HS-5 (cell line): ENCODE measurements around the gene TMOD2.
"Not testable (repeated sequence)": the region's sequence is repeated elsewhere in the genome, so short reads cannot be mapped to it uniquely, and the experiment has no call there.

Experiments
- DNase-seq: peaks from one replicate; pipeline ENCODE4 v3.0.0-alpha.2; 2012; ENCODE audit warnings: low read depth

Gene TMOD2

DNA sequence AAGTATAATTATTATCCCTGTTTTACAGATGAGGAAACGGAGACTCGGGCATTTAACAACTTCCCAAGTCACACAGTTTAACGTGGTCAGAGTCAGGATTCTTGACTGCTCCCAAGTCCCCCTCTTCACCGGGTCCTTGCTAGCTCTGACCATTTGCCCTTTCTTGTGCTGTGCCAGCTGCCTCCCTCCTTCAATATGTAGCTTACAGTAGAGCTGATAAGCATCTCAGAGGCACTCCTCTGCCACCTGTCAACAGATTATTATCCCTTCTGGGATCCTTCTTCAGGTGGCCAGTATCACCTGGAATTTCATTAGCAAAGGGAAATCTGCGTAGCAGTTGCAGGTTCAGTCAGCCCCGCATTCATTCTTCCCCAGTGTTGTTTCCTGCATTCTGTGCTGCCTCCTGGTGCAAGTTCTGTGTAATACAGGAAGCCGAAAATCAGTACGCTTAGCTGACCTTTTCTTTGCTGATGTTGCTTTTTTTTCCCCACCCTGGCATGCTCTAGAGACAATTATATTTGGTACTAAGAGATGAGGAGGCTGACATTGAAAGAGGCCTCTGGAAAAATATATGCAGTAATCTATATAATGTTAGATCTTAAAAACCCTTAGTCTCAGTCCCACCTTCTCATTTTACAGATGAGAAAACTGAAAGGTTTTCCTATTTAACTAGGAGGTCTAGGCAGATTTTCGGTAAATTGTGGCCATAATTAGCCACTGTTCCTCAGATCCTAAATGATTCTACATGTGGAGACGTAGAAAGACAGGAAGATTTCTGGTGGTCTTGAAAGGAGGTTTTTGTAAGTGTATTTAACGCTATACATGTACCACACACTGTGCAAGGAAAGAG lies 24.8 kb downstream of the TMOD2 start:
- no peak for DNase-seq

DNA sequence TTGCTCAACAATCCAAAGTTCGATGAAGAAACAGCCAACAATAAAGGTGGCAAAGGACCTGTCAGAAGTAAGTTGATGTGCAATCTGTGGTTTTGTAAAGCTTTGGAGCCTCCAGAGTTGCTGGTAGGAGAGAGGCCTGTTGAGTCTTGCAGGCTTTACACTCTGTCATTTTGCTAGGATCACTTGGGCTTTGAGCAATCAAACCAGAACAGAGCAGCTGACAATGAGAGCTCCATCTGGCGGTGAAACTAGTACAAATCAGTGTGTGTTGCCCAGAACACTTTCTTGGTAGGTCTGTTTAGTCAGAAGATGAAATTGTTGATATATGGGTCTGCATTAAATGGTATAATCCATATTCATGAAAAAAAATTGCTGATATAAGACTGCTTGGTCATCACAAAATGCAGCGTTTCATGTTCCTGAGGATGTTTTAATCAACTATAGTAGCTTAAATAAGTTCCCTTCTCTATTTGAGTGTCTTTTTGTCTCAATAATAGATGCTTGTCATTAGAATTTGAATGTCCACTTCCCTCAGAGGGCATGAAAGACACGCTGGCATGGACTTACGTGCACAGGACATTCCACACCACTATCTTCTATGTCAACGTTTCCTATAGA lies 25.7 kb downstream of the TMOD2 start:
- peak; percentile 55 for DNase-seq

DNA sequence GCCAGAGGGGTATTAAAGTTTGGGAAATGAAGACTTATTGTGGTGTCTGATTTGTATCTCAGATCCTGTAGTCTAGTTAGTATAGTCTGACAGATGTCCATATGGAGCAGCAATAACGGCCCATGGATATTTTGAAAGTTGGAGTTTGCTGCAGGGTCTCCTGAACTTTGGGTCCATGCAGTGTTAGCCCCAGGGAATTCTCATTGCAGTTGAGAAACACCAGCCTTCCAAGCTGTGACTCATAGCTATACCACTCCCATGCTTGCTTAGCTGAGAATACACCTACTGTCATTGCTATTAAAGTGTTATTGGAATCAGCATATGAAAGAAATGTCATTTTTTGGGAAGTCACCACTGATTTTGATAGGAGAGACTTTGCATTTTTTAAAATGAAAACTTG lies 29.2 kb downstream of the TMOD2 start:
- DNase-seq, result no peak

DNA sequence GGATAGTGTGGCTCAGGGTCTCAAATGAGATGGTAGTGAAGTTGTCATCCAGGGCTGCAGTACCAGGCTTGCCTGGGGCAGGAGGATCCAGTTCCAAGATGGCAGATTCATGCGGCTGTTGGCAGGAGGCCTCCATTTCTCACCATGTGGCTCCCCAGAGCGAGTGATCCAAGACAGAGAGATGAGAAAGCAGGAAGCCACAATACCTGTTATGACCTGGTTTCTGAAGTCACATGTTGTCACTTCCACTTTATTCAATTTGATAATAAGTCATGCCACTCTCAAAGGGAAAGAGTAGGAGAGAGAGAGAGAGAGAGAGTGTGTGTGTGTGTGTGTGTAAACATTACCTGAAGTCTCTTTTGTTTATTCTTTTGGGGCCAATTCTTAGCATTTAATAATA lies 30.1 kb downstream of the TMOD2 start:
- no peak for DNase-seq

DNA sequence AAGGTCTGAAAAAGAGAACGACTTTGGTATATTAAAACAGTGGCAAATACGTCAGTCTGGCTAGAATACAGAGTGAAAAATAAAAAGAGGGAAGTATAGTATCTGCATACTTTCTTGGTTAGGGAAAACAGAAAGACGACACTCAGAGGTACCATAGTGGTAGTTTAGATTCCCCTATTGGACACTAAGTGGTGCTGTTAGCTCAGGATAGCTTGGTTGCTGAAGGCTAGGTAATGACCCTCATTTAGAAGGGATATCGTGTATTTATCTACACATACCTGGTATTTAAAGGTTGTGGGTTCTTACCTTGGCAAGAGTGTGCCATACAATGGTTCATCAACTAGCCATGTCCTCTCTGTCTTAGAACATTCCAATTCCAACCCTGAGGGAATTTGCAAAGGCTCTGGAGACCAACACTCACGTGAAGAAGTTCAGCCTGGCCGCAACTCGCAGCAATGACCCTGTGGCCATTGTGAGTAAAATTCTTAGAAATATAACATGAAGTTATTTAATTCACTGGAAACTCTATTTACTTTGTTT lies 31.0 kb downstream of the TMOD2 start:
- no peak for DNase-seq

DNA sequence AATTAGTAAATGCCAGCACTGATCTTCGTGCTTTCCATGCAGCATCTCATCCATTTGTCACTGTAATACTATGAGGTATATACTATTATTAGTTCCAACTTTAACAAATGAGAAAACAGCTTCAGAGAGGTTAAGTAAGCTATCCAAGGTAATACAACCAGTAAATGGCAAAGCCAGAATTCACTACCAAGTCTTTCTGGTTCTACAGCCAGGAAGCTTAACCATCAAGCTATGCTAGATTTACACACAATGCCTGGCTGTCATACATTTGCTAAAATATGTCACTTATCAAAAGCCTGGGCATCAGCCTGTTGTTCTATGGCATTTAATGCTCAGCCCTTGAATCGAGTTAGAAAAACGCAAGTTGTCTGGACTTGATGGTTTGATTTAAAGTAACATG lies 32.6 kb downstream of the TMOD2 start:
- no peak for DNase-seq

DNA sequence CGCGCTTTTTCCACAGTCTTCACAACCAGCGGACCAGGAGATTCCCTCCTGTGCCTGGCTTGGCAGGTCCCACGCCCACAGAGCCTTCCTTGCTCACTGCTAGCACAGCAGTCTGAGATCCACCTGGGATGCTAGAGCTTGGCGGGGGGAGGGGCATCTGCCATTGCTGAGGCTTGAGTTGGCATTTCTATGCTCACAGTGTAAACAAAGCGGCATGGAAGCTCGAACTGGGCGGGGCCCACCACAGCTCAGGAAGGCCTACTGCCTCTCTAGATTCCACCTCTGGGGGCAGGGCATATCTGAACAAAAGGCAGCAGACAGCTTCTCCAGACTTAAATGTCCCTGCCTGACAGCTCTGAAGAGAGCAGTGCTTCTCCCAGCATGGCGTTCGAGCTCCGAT lies 35.7 kb downstream of the TMOD2 start:
- not testable (repeated sequence) for DNase-seq

DNA sequence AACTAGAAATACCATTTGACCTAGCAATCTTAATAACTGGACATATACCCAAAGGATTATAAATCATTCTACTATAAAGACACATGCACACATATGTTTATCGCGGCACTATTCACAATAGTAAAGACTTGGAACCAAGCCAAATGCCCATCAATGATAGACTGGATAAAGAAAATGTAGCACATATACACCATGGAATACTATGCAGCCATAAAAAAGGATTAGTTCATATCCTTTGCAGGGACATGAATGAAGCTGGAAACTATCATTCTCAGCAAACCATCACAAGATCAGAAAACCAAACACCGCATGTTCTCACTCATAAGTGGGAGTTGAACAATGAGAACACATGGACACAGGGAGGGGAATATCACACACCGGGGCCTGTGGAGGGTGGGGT lies 41.1 kb downstream of the TMOD2 start:
- not testable (repeated sequence) for DNase-seq

DNA sequence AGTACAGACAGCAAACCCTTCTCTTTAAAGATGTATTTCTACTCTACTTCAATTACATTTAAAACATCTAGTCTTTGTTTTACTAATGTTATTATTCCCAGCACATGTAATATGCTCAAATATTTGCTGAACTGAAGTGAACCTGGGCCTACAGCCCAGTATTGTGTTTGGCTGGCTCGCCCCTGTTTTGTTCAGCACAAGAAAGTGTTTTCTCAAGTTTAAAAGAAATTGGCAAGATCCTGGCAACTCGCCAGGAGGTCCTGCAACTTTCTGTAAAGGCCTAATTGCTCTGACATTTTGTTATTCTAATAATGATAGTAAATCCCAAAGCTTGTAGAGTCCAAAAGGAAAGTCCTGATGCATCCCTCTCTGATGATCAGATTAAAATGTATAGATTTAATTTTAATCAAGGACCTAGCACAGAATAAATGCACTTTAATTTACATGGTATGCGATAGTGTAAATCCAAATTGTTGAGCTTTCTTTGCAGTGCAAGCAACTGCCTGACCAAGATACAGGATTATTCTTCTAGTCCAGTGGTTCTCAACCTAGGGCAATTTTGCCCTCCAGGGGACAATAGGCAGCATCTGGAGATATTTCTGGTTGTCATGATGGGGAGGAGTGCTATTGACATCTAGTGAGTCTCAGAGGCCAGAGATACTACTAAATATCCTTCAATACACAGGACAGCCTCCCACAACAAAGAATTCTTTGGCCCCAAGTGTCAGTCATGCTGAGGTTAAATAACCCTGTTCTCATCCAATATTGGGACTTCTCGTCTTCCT lies 42.3 kb downstream of the TMOD2 start:
- no peak for DNase-seq

DNA sequence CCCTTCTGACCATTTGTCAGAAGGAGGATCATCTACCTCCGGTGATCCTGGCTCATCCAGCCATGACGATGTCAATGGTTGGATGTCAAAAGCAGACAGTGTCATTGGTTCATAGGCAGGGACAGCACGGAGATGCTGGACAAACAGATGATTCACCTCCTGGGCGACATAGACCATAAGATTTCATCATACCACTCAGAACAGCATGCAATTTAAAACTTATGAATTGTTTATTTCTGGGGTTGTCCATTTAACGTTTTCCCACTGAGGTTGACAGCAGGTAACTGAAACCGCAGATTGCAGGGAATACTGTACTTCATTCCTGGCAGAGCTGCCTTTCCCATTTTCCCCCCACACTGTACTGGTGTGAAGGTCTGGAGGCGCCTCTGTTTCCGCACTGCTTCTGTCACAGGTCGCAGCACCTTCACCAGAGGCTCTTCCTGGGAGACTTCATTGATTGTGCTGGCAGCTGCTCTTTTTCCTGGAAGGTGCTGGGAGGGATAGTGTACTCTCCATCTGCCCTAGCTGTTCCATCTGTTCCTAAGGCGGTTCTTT lies 45.5 kb downstream of the TMOD2 start:
- DNase-seq, result no peak

DNA sequence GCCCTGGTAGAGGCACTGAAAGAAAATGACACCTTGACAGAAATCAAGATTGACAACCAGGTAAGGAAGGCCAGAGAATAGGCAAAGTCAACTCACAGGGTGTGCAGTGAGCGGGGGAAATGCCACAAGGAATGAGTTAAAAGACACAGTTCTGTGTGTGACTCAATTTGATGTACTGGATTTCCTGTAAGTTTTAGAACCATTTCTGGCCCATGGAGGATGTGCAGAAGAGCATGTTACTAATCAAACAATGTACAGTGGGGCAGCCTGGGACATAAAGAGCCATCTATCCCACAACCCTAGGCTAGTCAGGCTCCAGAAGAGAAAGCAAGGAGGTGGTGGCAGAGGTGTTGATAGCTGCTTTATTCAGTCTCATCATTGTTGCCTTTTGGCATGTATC lies 46.9 kb downstream of the TMOD2 start:
- no peak for DNase-seq

DNA sequence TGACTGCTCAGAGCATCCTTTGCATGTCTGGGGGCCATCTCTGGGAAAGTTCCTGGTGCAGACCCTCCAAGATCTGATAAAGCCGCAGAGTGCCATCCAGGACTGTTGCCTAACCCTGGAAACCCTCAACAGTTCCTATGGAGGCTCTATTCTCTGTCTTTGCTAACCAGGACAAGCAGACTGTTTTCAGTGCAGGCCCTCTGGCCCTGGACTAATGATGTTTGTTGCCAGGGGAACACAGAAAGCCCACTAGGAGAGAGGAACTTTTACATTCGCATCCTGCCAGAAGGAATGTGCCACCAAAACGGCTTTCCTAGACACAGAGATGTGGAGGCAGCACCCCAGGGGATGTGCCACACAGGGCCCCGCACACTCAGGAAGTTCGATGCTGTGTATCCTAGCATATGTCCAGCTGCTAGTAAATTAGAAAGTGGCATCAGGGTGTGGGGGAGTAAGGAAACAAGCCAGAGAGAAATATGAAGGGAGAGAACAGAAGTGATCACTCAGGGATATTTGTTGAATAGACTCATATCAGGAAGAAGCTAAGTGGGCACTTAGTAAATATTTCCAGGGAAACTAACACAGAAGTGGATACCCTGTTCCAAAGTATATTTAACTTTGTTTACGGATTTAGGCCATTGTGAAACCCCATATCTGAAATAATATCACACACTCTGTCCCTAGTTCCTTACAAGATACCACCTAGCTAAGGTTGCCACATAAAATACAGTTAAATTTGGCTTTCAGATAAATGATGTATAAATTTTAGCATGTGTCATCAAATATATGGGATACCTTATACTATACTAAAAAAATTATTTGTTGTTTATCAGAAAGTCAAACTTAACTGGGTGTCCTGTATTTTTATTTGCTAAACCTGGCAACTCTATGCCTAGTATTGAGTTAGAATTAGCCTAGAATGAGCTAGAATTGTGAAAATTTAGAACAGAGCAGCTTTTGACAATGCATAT lies 48.2 kb downstream of the TMOD2 start:
- no peak for DNase-seq

DNA sequence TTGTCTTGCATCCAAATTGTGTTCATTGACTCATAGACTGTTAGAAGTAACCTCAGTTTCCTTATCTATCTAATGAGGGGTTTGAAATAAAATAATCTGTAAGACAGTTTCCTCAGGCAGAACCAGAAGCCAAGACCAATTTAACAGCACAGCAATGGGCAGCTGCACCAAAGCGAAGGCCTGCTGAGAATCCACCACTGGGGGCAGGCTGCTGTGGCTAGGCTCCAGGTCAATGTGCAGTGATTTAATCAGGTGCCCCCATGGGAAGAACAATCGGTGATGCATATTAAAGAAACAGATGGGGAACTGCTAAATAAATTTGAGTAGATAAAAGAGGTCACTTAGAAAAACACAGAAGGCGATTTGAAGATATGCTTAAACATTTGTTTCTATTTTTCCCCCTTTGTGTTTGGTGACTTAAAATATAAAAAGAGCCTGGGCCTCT lies 50.0 kb downstream of the TMOD2 start:
- DNase-seq, result no peak

DNA sequence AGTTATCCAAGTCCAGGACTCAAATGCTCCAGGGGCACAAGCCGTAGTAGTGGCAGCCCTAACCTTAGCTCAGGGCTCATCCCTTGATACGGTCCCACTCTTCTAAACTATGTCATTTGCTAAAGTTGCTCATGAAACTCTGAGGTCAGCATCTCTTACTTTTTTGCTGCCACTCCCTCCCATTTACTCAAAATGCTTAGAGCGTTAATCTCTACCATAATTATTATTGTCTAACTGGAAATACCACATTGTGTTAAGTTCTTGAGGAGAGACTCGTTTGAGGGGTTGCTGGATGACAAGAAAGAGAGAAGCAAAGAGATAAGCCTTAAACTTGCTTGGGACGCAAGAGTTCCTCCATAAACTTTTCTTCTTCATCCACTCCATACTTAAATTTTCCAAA lies 51.2 kb downstream of the TMOD2 start:
- no peak for DNase-seq

DNA sequence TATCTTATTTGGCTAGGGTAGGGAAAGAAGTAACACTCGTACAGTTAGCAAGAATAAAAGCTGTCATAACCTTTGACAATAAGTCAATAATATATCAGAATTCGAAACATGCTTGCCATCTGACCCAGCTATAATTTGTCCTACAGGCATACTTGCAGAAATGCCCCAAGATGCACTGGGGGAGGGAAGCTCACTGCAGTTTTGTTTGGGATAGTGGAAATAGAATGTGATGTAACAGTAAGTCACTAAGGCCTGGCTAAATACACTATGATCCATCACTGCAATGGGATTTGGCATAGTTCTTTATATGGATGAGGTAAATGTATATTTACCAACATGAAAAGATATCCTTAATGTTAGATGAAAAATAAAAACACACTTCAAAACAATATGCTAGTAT lies 52.6 kb downstream of the TMOD2 start:
- no peak for DNase-seq

DNA sequence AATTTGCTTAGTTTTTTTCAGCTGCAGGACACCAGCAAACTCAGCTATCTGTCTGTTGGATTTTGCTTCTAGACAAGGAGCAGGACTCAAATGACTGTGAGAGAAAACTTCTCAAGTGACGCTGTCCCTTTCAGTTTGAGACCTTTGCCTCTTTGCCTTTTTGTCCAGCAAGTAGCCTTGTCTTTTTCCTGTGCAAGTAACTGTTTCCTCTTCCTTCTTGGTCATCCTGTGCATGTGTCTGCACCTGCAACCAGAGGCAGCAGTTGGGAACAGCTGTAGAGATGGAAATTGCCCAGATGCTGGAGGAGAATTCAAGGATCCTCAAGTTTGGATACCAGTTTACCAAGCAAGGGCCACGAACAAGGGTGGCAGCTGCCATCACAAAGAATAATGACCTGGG lies 54.7 kb downstream of the TMOD2 start:
- no peak for DNase-seq

DNA sequence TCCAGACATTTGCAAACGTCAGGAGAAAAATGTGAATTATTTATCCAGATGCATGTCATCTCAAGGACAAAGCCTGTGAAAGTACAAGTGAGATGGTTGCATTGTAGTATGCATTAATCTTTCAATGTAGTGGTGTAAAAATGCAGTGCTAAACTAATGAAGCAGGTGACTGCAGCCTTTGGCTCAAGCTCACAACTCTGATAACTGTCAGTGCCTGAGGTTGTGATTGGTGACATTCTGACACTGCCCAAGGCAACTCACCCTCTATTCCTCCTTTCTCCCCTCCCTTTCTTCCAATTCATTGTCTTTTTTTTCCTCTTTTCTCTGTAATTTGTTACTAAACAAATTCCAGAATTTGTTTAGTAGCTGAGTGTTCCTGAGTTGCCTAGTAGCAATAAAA lies 58.1 kb downstream of the TMOD2 start:
- DNase-seq, result no peak

DNA sequence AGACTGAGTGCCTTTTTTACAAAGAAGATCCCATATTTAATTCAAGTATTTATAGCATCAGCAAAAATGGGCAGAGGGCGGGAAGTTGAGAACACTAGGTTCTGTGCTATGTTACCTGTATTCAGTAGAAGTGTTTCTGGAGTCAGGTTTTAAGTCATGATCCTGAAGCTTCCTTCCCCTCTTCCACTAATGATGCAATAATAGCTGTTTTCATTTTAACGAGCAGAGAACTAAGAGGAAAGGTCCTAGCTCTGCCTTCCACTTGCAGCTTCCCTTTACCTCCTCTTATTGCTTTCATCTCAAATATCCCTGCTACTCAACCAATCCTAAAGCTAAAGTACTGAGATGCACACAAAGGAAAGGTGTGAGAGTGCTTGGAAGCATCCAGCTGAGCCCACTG lies 61.2 kb downstream of the TMOD2 start:
- DNase-seq, result no peak

DNA sequence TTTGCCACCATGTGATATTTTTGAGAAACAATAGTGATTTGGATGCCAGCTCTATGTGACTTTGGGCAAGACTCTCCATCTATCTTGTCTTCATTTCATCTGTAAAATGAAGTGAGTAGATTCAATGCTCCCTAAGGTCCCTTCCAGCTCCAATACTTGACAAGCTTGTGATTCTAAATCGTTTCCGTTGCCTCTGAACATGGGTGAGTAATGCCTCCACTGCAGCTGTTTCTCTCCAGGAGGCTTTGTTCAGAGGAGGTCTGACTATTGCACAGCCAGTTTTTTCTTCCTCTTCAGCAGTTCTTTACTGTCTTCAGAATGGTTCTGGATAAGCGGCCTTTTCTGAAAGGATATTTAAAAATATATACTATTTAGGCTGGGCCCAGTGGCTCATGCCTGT lies 63.2 kb downstream of the TMOD2 start:
- DNase-seq, result no peak

DNA sequence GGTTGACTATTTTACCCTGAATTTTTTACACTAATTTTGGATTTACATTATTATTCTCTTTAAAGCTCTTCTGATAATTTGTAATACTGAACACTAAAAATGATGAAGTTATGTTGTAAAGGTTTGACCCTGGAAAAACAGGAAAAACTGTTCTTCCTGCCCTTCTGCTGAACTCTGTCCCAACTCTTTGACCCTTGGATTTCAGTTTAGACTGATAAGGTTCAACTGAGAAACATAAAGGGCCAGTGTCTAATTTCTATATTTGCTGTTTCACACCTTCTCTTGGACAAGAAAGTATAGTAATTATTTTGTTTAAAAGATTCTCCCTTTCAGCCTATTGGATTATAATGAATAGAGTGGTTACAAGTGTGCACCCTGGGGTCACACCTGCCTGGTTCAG lies 65.2 kb downstream of the TMOD2 start:
- DNase-seq, result no peak

DNA sequence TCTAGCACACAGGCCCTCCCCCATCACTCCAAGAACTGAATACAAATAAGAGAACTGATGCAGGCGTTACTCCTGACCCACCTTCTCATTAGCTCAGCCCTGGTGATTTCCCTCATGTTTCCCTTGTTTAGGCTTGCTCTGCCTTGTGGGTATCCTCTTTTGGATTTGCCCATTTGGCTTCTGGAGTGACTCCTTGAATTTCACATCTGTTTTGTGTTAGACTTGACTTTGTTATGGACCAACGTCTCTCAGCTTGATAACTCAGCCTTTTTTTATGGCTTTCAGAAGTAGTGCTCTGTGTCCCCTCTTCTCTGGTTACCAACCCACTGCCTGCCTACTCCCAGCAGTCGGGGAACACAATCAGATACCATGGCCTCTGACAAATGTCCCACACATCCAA lies 66.8 kb downstream of the TMOD2 start:
- DNase-seq, result no peak
